Measurements from ENCODE around the gene ZNF597.
"Not testable (repeated sequence)": the region's sequence is repeated elsewhere in the genome, so short reads cannot be mapped to it uniquely, and the experiment has no call there.

The ZNF597 gene

DNA sequence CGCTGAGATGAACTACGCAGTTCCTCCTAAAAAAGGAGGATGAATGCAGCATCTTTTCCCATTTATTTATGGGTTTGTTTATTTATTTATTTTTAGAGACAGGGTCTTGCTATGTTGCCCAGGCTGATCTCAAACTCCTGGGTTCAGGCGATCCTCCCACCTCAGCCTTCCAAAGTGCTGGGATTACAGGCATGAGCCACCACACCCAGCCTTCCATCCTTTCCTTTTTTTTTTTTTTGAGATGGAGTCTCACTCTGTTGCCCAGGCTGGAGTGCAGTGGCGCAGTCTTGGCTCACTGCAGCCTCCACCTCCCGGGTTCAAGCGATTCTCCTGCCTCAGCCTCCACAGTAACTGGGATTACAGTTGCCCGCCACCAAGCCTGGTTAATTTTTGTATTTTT is 31.6 kb upstream of the ZNF597 start:
- DNase-seq, result not testable (repeated sequence)

GRCh38 chr16:3474136-3474779 is 31.0 kb upstream of the ZNF597 start:
- DNase-seq, result peak; percentile 76

DNA sequence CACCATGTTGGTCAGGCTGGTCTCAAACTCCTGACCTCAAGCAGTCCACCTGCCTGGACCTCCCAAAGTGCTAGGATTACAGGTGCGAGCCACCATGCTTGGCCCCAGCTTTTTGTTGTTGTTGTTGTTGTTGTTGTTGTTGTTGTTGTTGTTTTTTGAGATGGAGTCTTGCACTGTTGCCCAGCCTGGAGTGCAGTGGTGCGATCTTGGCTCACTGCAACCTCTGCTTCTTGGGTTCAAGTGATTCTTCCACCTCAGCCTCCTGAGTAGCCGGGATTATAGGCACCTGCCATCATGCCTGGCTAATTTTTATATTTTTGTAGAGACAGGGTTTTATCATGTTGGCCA is 30.3 kb upstream of the ZNF597 start:
- not testable (repeated sequence) for DNase-seq

GRCh38 chr16:3472878-3473595 is 29.7 kb upstream of the ZNF597 start:
- DNase-seq, result no peak

GRCh38 chr16:3471518-3472176 is 28.3 kb upstream of the ZNF597 start:
- no peak for DNase-seq

DNA sequence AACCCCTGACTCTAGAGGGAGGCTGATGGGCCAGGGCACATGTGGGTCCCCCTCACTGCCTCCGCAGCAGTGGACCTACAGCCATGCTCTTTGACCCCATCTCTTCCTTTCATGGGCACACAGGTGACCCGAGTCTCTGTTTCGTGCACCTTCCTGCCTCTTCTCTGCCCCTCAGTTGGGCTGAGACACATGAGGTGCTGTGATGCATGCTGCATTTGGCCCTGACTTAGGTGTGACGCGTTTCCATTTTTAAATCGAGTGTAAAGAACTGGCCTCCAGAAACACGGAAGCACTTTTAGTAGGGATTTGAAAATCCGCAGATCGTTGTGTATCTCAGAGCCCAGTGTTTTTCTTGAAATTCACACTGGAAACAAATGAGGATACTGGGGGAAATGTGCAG is 27.4 kb upstream of the ZNF597 start:
- DNase-seq, result no peak

- no peak for DNase-seq
Measured at GRCh38 chr16:3469736-3470135, 26.4 kb upstream of the ZNF597 start.

GRCh38 chr16:3468501-3468900 is 25.2 kb upstream of the ZNF597 start:
- DNase-seq, result no peak

- DNase-seq, result peak; percentile 65
Measured at GRCh38 chr16:3467921-3468320, 24.6 kb upstream of the ZNF597 start.

- no peak for DNase-seq
Measured at GRCh38 chr16:3467182-3467581, 23.9 kb upstream of the ZNF597 start.

- DNase-seq, result no peak
Measured at GRCh38 chr16:3465911-3466584, 22.7 kb upstream of the ZNF597 start.

GRCh38 chr16:3465301-3465700 is 22.0 kb upstream of the ZNF597 start:
- no peak for DNase-seq

DNA sequence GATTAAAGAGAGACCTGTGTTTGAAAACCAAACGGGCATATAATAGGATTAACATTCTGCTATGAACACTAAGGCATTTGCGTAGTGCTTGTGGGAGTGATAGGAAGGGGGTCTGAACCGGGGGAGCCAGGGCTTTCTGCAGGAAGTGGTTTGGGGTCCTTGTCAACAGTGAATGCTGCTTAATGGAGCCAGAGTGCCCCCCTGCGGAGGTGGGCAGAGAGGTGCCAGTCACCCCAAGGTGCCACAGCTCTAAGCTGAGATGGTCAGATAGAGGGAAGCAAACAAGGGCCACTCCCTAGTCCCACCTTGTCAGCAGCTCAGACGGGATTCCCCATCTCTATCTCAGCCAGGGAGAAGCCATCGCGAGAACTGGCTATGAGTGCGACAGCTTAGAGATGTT is 17.8 kb upstream of the ZNF597 start:
- peak; percentile 76 for DNase-seq

DNA sequence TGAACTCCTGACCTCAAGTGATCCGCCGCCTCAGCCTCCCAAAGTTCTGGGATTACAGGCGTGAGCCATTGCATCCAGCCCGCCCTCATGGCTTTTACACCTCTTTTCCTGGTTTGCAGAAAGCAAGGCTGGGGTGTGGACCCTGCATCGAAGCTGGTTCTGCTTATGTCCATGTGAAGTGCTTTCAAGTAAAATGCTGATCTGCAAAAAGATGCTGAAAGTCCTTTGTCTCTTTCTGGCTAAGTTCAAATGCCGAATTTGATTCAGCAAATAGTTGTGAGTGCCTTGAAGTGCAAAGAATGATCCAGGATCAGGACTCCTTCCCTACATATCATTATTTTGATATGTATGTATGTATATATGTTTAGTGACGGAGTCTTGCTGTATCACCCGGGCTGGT is 17.3 kb upstream of the ZNF597 start:
- DNase-seq, result no peak

DNA sequence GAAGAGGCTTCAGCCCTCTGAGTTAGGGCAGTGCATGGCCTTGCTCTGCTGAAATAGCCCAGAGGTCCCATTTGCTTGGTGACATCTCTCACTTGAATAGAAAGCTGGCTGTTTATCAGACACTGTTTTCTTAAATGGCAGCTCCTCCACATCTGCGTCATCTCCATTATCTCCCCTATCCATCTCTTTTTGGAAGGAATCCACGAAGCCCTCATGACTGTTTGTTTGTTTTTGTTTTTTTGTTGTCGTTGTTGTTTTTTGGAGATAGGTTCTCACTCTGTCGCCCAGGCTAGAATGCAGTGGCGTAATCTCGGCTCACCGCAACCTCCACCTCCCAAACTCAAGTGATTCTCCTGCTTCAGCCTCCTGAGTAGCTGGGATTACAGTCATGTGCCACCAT is 16.8 kb upstream of the ZNF597 start:
- no peak for DNase-seq

DNA sequence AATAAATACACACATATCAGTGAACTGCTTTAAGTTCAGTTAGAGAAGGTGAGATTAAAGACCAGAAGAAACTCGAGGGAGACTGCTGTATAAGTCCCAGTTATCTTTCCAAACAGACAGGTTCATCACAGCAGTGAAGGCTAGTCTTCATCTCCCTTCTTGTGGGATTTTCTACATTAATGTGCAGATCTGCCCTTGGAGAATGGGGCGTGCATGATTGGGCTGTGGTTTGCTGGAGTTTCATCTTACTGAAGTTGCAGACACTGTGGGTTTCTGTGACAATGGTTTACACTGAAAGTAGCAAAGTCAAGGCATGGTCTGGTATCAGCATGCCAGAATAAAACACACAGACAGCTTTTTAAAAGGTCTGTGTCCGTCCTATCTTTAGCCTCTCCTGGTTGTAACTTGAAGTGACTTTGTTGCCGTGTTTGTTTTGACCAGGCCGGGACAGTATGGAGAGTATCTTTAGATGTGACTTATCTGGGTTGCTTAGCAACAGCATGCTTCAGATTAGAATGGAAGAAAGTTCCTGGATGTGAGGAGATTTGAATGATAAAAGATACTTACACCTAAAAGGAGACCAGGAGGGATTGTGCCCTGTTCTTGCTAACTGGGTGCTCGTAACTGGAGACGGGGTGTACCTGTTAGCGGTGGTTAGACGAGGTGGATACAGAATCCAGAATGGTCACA is 16.2 kb upstream of the ZNF597 start:
- DNase-seq, result peak; percentile 85

DNA sequence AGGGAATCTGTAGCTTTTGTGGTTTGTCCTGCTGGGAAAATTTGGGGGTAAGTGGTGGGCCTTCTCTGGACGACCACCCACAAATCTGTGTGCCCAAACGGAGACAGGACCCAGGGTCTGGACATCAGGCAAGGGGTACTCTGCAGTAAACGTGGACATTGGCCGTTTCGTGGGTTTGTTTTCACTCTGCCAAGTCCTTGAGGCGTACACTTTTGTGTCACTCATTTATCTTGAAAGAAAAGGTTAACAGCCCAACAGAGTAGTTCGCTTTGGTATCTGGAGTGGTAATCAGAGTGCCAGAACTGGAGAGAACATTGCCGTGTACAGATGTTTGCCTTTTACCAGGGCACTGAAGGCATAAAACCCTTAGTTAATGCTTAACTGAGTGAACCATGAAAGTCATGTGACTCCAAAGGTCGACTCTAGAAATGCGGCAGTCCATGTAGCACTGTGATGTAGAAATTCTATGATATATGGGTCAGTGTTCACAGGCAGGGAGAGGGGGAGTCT is 15.6 kb upstream of the ZNF597 start:
- DNase-seq, result peak; percentile 64

DNA sequence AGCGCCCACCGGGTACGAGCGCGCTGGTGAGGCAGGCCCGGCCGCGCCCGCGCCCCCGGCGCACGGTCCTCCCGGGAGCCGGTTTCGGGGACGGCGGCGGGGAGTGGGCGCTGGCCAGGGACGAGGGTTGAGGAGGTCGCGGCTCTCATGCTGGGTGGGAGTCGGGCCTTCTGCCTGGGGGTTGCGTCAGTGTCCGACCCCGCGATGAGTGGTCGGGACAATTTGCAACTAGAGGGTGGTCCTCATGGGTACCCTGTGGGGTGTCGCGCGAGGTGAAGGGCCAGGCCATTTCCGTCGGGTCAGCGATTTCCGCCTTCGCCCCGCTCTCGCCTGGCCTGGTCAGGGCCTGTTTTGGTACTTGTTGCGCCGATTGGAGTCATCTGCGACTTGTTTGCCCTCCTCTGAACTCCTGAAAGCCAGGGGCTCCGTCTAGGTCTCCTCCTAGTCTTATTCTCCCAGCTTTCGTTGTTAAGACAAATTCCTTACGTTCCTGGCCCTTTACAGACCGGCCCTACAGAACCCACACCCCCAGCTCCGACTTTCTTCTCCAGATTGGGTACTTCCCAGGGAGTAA is 15.1 kb upstream of the ZNF597 start:
- DNase-seq, result peak; percentile 27

GRCh38 chr16:3457434-3458252 is 14.3 kb upstream of the ZNF597 start:
- peak; percentile 96 for DNase-seq

DNA sequence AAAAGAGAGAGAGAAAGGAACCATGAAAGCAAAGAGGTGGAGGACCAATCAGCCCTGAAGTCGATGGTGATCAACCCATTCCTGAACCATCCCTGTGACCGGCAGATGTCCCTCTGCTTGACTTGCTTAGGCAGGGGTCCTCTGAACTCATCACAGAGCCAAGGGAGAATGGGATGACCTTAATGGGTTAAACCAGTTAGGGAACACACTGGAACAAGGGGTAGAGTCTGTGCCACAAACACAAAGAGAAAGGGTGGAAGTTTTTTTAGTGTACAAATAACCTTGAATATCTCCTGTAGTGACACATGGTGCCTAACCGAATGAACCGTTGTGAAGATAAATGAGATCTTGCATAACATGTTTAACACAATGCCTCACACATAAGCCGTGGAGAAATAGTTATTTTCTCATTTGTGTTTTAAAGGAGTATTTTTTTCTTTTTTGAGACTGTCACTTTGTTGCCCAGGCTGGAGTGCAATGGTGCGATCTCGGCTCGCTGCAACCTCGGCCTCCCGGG is 11.4 kb upstream of the ZNF597 start:
- DNase-seq, result peak; percentile 35

DNA sequence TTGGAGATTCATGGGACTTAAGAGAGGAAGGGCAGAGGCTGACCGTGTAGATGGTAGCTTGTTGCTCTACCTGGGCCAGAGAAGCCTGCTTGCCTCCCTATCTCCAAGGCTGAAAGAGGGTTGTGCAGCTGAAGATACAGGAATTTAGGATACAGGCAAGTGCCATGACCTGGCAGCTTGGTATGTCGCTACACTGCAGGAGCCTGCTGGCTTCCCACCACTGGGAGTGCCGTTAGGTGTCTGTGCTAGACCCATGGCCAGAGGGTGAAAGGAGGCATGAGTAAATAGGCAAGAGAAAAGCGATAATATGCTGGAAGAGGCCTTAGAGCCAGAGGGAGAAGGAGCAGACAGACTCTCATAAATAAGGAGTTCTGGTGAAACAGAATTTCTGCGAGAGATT is 10.8 kb upstream of the ZNF597 start:
- no peak for DNase-seq
